Measurements from ENCODE around the gene TP53RK.

DNA sequence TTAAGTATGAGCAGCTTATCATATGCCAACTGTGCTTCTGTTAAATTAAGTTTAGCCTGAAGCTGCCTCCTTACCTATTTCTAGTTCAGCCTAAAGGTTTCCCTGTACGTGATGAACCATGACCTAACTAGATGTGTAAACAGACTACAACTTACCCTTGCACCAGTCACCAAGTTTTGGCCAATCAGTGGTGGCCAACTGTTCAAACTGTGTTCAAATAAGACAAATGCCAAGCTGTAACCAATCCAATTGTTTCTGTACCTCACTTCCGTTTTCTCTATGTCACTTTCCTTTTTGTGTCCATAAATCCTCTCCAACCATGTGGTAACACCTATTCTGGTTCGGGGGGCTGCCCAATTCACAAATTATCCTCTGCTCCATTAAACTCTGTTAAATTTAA lies 14.2 kb upstream of the TP53RK start:
- TF ChIP-seq, protein P1, sequence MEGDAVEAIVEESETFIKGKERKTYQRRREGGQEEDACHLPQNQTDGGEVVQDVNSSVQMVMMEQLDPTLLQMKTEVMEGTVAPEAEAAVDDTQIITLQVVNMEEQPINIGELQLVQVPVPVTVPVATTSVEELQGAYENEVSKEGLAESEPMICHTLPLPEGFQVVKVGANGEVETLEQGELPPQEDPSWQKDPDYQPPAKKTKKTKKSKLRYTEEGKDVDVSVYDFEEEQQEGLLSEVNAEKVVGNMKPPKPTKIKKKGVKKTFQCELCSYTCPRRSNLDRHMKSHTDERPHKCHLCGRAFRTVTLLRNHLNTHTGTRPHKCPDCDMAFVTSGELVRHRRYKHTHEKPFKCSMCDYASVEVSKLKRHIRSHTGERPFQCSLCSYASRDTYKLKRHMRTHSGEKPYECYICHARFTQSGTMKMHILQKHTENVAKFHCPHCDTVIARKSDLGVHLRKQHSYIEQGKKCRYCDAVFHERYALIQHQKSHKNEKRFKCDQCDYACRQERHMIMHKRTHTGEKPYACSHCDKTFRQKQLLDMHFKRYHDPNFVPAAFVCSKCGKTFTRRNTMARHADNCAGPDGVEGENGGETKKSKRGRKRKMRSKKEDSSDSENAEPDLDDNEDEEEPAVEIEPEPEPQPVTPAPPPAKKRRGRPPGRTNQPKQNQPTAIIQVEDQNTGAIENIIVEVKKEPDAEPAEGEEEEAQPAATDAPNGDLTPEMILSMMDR (IDR thresholded peaks at IDR 0.05), result no peak
- TF ChIP-seq POLR2AphosphoS5 (IDR thresholded peaks at IDR 0.05) (no peak), POLR2A (IDR thresholded peaks at IDR 0.05) (no peak), EP300 (IDR thresholded peaks at IDR 0.05) (no peak)
